Measurements from ENCODE around the gene C1QL4. TPM values are rescaled to one million over a fixed set of nuclear protein-coding genes. Genes with fewer than 3 reads are reported as not detected.

Gene C1QL4
- total and polyA plus RNA-seq, 2 of the 8 experiments (the other 6 are each of a cell fraction or from before 2014, with no cell fraction given), result 0.28 to 0.63 TPM

- Histone ChIP-seq H3K18ac (ENCODE audit: extremely low read depth, low read length) (no peak overlapping the region), H2AFZ (ENCODE audit: low read length) (no peak overlapping the region), H2BK5ac (ENCODE audit: low read depth, low read length) (no peak overlapping the region), H3K23me2 (ENCODE audit: low read depth, low read length) (peaks cover 2% of the 10 kb centered on the region; the same call in 1 of the 2 replicates), H3K9ac (replicated peaks in 1 of 4; ENCODE audit: extremely low read depth in 1 of 4, low read depth in 3 of 4, low read length in 3 of 4) (no peak overlapping the region), H2BK20ac (ENCODE audit: low read length) (no peak overlapping the region), H3K4ac (replicated peaks; ENCODE audit: insufficient read length, low read depth, low read length) (no peak overlapping the region), H3K36me3 (ENCODE audit: control insufficient read depth in 2 of 4, insufficient read depth in 4 of 4, low read length in 3 of 4) (peaks cover 5 to 32% (median 22%) of the 10 kb centered on the region in 4 experiments; a peak in 7 of 8 replicates), H3K4me1 (replicated peaks in 1 of 4; ENCODE audit: control insufficient read depth in 3 of 4, insufficient read depth in 4 of 4, low read length in 3 of 4) (no peaks in the 10 kb centered on the region; a peak in 1 of 7 replicates), H3K27ac (ENCODE audit: low read depth, low read length) (no peak overlapping the region), H3K23ac (ENCODE audit: insufficient read length) (no peak overlapping the region), H3K79me1 (ENCODE audit: low read depth, low read length) (no peaks in the 10 kb centered on the region), H4K91ac (replicated peaks; ENCODE audit: insufficient read length, low read length) (no peak overlapping the region), H3K4me3 (ENCODE audit: extremely low read depth in 1 of 4, insufficient read depth in 2 of 4, low read depth in 3 of 4, low read length in 4 of 4) (no peak overlapping the region), H4K8ac (ENCODE audit: extremely low read depth, insufficient read depth, low read length) (no peak overlapping the region), H2BK15ac (ENCODE audit: low read length) (no peak overlapping the region), H4K5ac (ENCODE audit: insufficient read length, low read depth, low read length) (no peak overlapping the region), H3K27me3 (replicated peaks in 1 of 4; ENCODE audit: control insufficient read depth in 3 of 4, extremely low read depth in 1 of 4, insufficient read depth in 3 of 4, low read length in 3 of 4) (peaks cover 25 to 42% (median 35%) of the 10 kb centered on the region in 4 experiments), H2BK12ac (ENCODE audit: low read depth, low read length) (no peak overlapping the region), H2AK5ac (ENCODE audit: low read depth, low read length) (no peak overlapping the region), H3K56ac (replicated peaks; ENCODE audit: insufficient read length, low read depth, low read length) (no peak overlapping the region), H4K20me1 (replicated peaks in 1 of 2; ENCODE audit: control insufficient read depth in 1 of 2, insufficient read depth in 2 of 2, low read length in 2 of 2) (peaks cover 8 to 9% of the 10 kb centered on the region in 2 experiments), H3K14ac (ENCODE audit: insufficient read length) (no peak overlapping the region), H3K4me2 (ENCODE audit: insufficient read depth in 1 of 2, low read depth in 2 of 2, low read length in 2 of 2) (no peak overlapping the region), H2BK120ac (replicated peaks; ENCODE audit: low read depth, low read length) (no peak overlapping the region), H3K79me2 (ENCODE audit: control insufficient read depth in 1 of 2, insufficient read depth in 2 of 2, low read length in 2 of 2) (no peaks in the 10 kb centered on the region), H3K9me3 (ENCODE audit: insufficient read depth in 2 of 2, low read depth in 1 of 2, low read length in 1 of 2) (peaks cover 0 to 2% of the 10 kb centered on the region in 2 experiments; a peak in 1 of 4 replicates)
- FAIRE-seq (no peak), DNase-seq (ENCODE audit: low read depth in 1 of 2, low spot score in 2 of 2) (no peak)
- WGBS, 2 experiments (ENCODE audit: extremely low coverage in 1 of 2, insufficient coverage in 1 of 2, insufficient read length in 1 of 2, insufficient replicate concordance in 2 of 2, low coverage in 1 of 2, low lambda C conversion rate in 2 of 2, missing lambda C conversion rate in 1 of 2), result 85% methylated on average over 11 of the region's 14 CpGs; no CpG with 5 or more reads in 1 of the 2 experiments
- ChIA-PET POLR2A (ENCODE audit: partially characterized antibody) (interaction anchor here (1.0 to 6.2 kb wide), 7 partner anchors 8 to 186 kb away, joined by 3 to 37 read pairs (median 8); partner anchors contain the start of genes DNAJC22, PRPH and TROAP), CTCF (ENCODE audit: partially characterized antibody) (interaction anchor here (0.6 to 12.7 kb wide), 28 partner anchors 7 to 287 kb away, joined by 3 to 276 read pairs (median 6); partner anchors contain the start of genes DNAJC22, PRPH and TROAP)
- TF ChIP-seq CHD1 (IDR thresholded peaks at IDR 0.05; ENCODE audit: low read depth, low read length) (no peak), BACH1 (IDR thresholded peaks at IDR 0.05; ENCODE audit: low read length) (no peak), ATF3 (IDR thresholded peaks at IDR 0.05; ENCODE audit: insufficient read depth, low read depth, low read length) (no peak), TCF12 (IDR thresholded peaks at IDR 0.05; ENCODE audit: low read depth, low read length) (no peak), NRF1 (IDR thresholded peaks at IDR 0.05; ENCODE audit: low read depth, low read length) (no peak), POLR2AphosphoS5 (IDR thresholded peaks at IDR 0.05; ENCODE audit: low read depth, low read length) (no peak), MAFK (IDR thresholded peaks at IDR 0.05; ENCODE audit: low read depth, low read length) (no peak), RBBP5 (IDR thresholded peaks at IDR 0.05; ENCODE audit: borderline replicate concordance, low read depth, low read length) (no peak), CEBPB (IDR thresholded peaks at IDR 0.05; ENCODE audit: low read depth, low read length) (no peak), KDM1A (IDR thresholded peaks at IDR 0.05; ENCODE audit: borderline replicate concordance, low read length) (no peak), PHF8 (conservative IDR thresholded peaks at IDR 0.05; ENCODE audit: low read depth, low read length) (no peak), CHD2 (IDR thresholded peaks at IDR 0.05; ENCODE audit: low read length) (no peak), BRCA1 (IDR thresholded peaks at IDR 0.05; ENCODE audit: low read depth, low read length) (no peak)
Observed at GRCh38 chr12:49330631-49331379, 6.2 kb downstream of the C1QL4 start.

Measured in H1 (cell line).